ENCODE data around the gene HSP90B1. TPM values are rescaled to one million over a fixed set of nuclear protein-coding genes. Genes with fewer than 3 reads are reported as not detected.

Gene HSP90B1
- total RNA-seq, 1 experiment from 2014 or later, result 970 TPM

DNA sequence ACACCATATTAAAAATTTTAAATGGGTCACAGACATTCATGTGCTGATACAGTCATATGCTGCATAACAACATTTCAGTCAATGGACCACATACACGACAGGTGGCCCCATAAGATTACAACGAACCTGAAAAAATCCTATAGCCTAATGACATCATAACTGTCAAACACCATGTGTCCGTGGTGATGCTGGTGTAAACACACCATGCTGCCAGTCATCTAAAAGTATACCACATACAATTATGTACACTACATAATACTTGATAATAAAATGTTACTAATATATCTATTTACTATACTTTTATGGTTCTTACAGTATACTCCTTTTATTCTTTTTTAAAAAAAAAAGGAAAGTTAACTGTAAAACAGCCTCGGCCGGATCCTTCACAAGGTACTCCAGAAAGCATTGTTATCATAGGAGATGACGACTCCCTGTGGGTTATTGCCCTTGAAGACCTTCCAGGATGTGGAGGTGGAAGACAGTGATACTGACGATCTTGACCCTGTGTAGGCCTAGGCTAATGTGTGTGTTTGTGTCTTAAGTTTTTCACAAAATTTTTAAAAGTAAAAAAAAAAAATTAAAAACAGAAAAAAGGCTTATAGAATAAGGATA lies 30.5 kb downstream of the HSP90B1 start:
- Histone ChIP-seq H3K4me1 (ENCODE audit: insufficient read depth, low read length, poor library complexity, severe bottlenecking) (peaks cover 9% of the 10 kb centered on the region), H3K9me3 (ENCODE audit: low read depth, low read length, poor library complexity, severe bottlenecking) (no peaks in the 10 kb centered on the region), H3K4me3 (ENCODE audit: low read depth, low read length, poor library complexity, severe bottlenecking) (no peak overlapping the region), H3K27me3 (replicated peaks; ENCODE audit: insufficient read depth, low read depth, low read length, poor library complexity) (no peaks in the 10 kb centered on the region), H3K27ac (ENCODE audit: low read depth, low read length, poor library complexity, severe bottlenecking) (no peak overlapping the region), H3K36me3 (ENCODE audit: insufficient read depth, low read length, poor library complexity, severe bottlenecking) (no peaks in the 10 kb centered on the region)
- BruUV-seq (replicated peaks), result no TSS peak
- intact Hi-C loops (cut with micrococcal nuclease; ENCODE audit: unreplicated experiment), result no loop called here
- ChIA-PET POLR2A (ENCODE audit: low non-redundant PET) (interaction anchor here (0.6 kb wide), 1 partner anchor 11 kb away, joined by 4 read pairs; no protein-coding TSS in a partner anchor), CTCF (no interaction called here)
- TF ChIP-seq CTCF (conservative IDR thresholded peaks at IDR 0.05; ENCODE audit: low read depth, low read length) (no peak), EZH2 (IDR thresholded peaks at IDR 0.05; ENCODE audit: borderline replicate concordance, low read depth, low read length, poor library complexity, severe bottlenecking) (no peak)
- no peak for DNase-seq (ENCODE audit: low spot score)

DNA sequence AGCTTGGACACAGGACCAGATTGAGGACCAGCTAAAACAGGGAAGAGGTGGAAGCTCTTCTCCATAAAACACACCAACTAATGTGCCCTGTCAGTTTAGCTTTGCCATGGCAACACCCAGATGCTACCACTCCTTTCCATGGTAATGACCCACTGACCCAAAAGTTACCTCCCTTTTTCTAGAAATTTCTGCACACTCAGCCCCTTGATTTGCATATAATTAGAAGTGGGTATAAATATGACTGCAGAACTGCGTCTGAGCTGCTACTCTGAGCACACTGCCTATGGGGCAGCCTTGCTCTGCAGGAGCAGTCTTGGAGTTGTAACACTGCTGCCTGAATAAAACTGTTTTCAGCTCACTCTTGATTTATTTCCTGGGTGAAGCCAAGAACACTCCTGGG lies 32.3 kb downstream of the HSP90B1 start:
- no peak overlapping the region for H3K27ac ChIP-seq (ENCODE audit: low read depth, low read length, poor library complexity, severe bottlenecking)
- no peak for DNase-seq (ENCODE audit: low spot score)
- TF ChIP-seq EZH2 (IDR thresholded peaks at IDR 0.05; ENCODE audit: borderline replicate concordance, low read depth, low read length, poor library complexity, severe bottlenecking), result no peak
- no peak for TF ChIP-seq CTCF (conservative IDR thresholded peaks at IDR 0.05; ENCODE audit: low read depth, low read length)
- intact Hi-C loops (cut with micrococcal nuclease; ENCODE audit: unreplicated experiment), result no loop called here
- POLR2A ChIA-PET (ENCODE audit: low non-redundant PET), result interaction anchor here (0.6 kb wide), 1 partner anchor 33 kb away, joined by 6 read pairs; the partner anchor contains the start of gene HSP90B1
- no peaks in the 10 kb centered on the region for H3K27me3 ChIP-seq (replicated peaks; ENCODE audit: insufficient read depth, low read depth, low read length, poor library complexity)
- peaks cover 9% of the 10 kb centered on the region for H3K4me1 ChIP-seq (ENCODE audit: insufficient read depth, low read length, poor library complexity, severe bottlenecking)
- CTCF ChIA-PET, result no interaction called here
- no TSS peak for BruUV-seq (replicated peaks)
- no peaks in the 10 kb centered on the region for H3K36me3 ChIP-seq (ENCODE audit: insufficient read depth, low read length, poor library complexity, severe bottlenecking)
- H3K9me3 ChIP-seq (ENCODE audit: low read depth, low read length, poor library complexity, severe bottlenecking), result no peaks in the 10 kb centered on the region
- H3K4me3 ChIP-seq (ENCODE audit: low read depth, low read length, poor library complexity, severe bottlenecking), result no peak overlapping the region

- peaks cover 5% of the 10 kb centered on the region for H3K36me3 ChIP-seq (ENCODE audit: insufficient read depth, low read length, poor library complexity, severe bottlenecking)
- intact Hi-C loops (cut with micrococcal nuclease; ENCODE audit: unreplicated experiment), result no loop called here
- CTCF ChIA-PET, result no interaction called here
- peaks cover 9% of the 10 kb centered on the region for H3K4me1 ChIP-seq (ENCODE audit: insufficient read depth, low read length, poor library complexity, severe bottlenecking)
- H3K4me3 ChIP-seq (ENCODE audit: low read depth, low read length, poor library complexity, severe bottlenecking), result peak overlapping the region; percentile 61
- BruUV-seq (replicated peaks), result no TSS peak
- TF ChIP-seq CTCF (conservative IDR thresholded peaks at IDR 0.05; ENCODE audit: low read depth, low read length) (no peak), EZH2 (IDR thresholded peaks at IDR 0.05; ENCODE audit: borderline replicate concordance, low read depth, low read length, poor library complexity, severe bottlenecking) (no peak)
- H3K27me3 ChIP-seq (replicated peaks; ENCODE audit: insufficient read depth, low read depth, low read length, poor library complexity), result no peaks in the 10 kb centered on the region
- H3K27ac ChIP-seq (ENCODE audit: low read depth, low read length, poor library complexity, severe bottlenecking), result peak overlapping the region; percentile 86
- no peaks in the 10 kb centered on the region for H3K9me3 ChIP-seq (ENCODE audit: low read depth, low read length, poor library complexity, severe bottlenecking)
- POLR2A ChIA-PET (ENCODE audit: low non-redundant PET), result interaction anchor here (0.6 kb wide), 1 partner anchor 173 kb away, joined by 9 read pairs; the partner anchor contains the start of gene NFYB
- DNase-seq (ENCODE audit: low spot score), result no peak
Observed at GRCh38 chr12:103964805-103965204, 34.6 kb downstream of the HSP90B1 start.

All from A673 (cell line).